GM12801 (cell line): ENCODE measurements around the gene RBM44.

Source experiments
- TF ChIP-seq, protein P1 (sequence below): IDR thresholded peaks from one replicate; pipeline ENCODE4 v1.5.1; 2011; ENCODE audit warnings: control low read depth; ENCODE audit not compliant: insufficient read length; ENCODE audit errors: extremely low read depth

RBM44 gene, protein sequence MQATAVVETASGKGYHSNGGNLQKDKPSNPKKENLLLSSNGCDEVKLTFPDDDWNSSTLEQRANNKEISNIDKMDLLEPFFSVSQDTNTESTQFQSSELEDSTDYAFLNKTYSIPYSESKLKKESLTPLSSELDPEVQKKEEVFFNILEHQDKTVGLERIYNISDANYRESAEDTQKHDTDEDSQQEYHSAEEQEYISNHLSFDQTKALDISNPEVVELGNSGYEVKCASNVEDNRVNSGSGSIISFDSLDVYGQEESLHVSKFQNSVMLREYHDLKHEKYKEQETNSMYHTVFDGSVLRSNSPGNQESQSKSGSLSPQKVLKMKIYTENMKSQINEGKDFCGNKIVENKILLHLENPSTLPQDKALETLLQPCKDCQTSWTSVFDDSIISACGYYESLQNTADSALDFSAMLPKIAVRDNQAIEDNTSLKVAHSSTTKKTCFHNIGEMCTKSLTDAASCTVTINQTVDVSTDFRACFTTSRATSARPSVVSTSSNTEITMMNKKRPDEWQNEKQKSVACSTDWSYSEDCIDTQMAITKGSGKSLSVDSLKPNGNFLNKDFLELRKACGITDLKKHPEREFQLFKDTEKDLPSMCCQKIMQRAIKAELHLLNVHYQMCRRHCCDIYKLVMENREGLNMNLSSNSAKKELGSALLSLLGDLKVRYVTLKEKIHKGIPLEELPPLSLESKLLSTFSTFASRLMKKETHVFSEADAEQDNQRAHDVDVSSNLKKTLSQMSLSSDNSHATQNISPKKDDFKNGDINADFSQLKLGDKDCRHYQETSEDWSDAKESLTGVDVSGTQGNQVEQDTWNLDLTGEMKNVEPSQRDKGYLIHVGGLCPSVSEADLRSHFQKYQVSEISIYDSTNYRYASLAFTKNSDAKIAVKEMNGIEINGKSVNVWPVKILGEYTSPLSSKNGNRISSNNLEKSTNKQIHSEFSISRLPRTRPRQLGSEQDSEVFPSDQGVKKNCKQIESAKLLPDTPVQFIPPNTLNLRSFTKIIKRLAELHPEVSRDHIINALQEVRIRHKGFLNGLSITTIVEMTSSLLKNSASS

DNA sequence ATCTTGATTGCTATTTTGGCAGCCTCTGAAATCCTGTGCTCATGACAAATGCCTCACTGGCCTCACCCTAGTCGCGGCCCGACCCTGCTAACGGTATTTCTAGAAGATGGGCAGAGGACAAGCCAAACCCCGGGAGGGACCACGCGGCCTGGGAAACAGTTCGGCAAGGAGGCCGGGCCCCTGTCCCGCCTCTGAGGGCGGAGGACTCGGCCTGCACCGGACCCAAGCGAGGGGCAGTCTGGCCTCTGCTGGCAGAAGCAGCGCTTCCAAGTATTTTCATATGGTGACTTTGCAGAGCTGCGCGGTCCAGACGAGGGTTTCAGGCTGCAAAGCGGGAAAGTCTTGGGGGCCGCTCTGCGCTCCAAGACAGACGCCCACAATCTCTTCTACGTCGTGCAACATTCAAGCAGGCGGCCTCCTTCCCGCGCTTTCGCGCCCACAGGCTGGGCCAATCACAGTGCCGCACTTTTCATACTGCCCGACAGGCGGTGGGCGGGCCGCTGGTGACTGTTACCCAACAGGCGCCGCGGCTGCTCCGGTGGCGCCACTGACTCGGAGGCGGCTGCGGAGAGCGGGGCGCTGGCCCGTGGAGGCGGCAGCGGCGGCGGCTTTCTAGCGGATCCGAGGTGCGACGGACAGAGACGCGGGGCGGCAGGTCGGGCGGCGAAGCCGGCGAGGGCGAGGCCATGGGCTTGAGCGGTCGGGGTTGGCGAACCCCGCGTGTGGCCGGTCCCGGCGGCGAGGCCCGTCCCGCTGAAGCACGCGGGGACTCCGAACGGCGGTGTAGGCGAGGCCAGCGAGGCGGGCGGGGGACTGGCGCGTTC lies at the start of gene RBM44:
Gene RBM44, plus strand, starts transcription at position 544 of the 824 bp plus-strand sequence. CDS start 14,831 bp downstream, outside the sequence.
- TF ChIP-seq, protein P1, sequence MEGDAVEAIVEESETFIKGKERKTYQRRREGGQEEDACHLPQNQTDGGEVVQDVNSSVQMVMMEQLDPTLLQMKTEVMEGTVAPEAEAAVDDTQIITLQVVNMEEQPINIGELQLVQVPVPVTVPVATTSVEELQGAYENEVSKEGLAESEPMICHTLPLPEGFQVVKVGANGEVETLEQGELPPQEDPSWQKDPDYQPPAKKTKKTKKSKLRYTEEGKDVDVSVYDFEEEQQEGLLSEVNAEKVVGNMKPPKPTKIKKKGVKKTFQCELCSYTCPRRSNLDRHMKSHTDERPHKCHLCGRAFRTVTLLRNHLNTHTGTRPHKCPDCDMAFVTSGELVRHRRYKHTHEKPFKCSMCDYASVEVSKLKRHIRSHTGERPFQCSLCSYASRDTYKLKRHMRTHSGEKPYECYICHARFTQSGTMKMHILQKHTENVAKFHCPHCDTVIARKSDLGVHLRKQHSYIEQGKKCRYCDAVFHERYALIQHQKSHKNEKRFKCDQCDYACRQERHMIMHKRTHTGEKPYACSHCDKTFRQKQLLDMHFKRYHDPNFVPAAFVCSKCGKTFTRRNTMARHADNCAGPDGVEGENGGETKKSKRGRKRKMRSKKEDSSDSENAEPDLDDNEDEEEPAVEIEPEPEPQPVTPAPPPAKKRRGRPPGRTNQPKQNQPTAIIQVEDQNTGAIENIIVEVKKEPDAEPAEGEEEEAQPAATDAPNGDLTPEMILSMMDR = no peak

DNA sequence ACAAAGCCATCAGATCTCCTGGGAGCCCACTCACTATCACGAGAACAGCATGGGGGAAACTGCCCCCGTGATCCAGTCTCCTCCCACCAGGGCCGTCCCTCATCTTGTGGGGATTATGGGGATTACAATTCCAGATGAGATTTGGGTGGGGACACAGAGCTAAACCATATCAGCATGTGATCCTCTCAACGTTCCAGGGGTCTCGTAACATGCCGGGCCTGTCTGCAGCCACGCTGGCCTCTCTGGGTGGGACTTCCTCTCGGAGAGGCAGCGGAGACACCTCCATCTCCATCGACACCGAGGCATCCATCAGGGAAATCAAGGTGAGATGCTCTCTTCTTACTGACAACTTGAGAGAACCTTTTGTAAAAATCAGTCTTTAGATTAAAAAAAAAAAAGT lies 49.6 kb upstream of the RBM44 start:
- TF ChIP-seq, protein P1 = no peak

DNA sequence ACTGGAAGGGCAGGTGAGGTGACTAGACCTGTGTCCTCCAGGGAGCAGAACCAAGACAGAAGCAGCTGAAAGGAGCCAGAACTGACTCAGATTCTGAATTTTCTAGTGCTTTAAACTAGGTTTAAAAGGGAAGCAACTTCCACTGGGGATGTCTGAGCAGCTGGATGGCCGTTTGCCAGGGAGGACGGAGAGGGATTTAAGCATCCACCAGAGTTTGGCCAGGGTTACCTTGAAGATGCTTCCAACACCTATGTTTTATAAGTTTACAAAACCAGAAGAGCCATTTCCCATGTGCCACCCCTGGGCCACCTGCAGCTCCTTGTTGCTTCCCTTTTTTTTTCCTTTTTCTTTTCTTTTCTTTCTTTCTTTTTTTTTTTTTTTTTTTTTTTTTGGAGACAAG lies 48.6 kb upstream of the RBM44 start:
- TF ChIP-seq, protein P1 = no peak

DNA sequence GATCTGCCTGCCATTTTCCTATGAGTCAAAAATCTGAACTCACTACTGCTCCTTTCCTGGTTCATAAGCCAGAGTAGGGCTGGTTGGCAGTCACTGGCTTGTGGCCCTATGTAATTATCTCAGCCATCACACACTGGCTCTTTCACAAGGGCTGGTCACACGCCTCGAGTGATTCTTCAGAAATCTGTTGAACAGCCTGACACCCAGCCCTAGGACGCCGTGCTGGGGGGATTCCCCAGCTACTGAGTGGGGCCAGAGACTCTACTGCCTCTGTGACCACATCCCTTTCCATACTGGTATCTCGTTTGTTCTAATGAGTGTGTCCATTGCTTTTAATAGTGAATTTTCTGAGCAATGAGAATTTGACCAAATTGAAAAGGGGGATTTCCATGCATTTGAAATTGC lies 45.8 kb upstream of the RBM44 start:
- TF ChIP-seq, protein P1 = no peak

DNA sequence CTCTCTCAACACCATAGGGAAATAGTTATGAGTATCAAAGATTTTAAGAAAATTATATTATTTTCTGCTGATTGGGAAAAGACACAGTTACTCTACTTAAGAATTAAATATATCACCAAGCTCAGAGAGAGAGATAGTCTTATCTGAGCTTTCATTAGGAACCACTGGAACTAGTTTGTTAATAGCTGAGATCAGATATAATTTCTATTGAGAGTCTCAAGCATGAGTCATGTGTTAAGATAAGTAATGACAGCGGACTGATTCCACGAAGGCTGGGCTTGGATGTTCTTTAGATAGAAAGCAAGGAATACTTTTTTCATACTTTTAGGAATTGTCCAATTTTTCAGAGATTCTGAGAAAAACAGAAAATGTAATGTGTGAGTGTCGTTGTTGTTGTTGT lies 44.4 kb upstream of the RBM44 start:
- TF ChIP-seq, protein P1 = no peak

DNA sequence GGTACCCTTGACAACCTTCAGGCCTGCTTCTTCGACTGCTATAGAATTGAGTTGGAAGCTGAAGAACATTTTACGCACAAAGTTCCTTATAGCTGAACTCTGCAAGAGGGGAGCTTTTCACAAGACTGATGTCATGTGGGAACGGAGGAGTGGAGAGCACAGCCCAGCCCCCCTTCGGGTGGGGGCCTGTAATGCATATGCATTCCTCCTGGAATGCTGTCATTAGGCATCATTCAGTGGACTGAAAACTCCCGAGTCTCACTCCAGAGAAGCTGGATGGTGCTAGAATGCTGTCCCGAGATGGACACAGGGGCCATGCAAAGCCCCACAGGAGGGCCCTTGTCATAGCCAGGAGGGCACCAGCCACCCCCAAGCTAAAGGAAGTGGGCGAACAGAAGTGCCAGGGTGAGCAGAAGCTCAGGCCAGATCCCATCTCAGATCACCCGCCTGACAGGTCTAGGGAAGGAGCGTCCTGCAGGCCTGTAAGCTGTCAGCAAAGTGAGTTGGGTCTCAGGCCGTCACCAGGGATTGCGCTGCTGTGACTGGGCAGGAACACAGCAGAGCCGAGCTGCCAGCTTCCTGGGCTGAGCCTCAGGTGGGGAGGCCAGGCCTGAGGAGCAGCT lies 43.8 kb upstream of the RBM44 start:
- TF ChIP-seq, protein P1 = no peak
